ENCODE results near the gene H3-3A. TPM values are rescaled to one million over a fixed set of nuclear protein-coding genes. Genes with fewer than 3 reads are reported as not detected.

The H3-3A gene
- total RNA-seq, 1 donor, result 148 TPM

GRCh38 chr1:226109829-226110248 lies 47.3 kb downstream of the H3-3A start:
- DNase-seq (ENCODE audit: low read depth), result peak; percentile 75
- no peak for TF ChIP-seq CTCF (IDR thresholded peaks at IDR 0.05; ENCODE audit: insufficient read depth, low read depth, low read length)

GRCh38 chr1:226110249-226111097 lies 48.0 kb downstream of the H3-3A start:
- peak overlapping the region; percentile 62 for H3K4me3 ChIP-seq (ENCODE audit: low read depth, low read length)
- TF ChIP-seq CTCF (IDR thresholded peaks at IDR 0.05; ENCODE audit: insufficient read depth, low read depth, low read length), result no peak
- DNase-seq (ENCODE audit: low read depth), result peak; percentile 73

More at GRCh38 chr1:226109829-226110248, 47.3 kb downstream of the H3-3A start:
- peak overlapping the region; percentile 62 for H3K4me3 ChIP-seq (ENCODE audit: low read depth, low read length)

- no peak for DNase-seq (ENCODE audit: low read depth)
- H3K4me3 ChIP-seq (ENCODE audit: low read depth, low read length), result peak overlapping the region; percentile 62
- TF ChIP-seq CTCF (IDR thresholded peaks at IDR 0.05; ENCODE audit: insufficient read depth, low read depth, low read length), result no peak
These were observed 48.8 kb downstream of the H3-3A start for GRCh38 chr1:226111098-226111882.

- TF ChIP-seq CTCF (IDR thresholded peaks at IDR 0.05; ENCODE audit: insufficient read depth, low read depth, low read length), result no peak
- no peak overlapping the region for H3K4me3 ChIP-seq (ENCODE audit: low read depth, low read length)
- no peak for DNase-seq (ENCODE audit: low read depth)
These were observed 49.4 kb downstream of the H3-3A start for GRCh38 chr1:226111883-226112261.

- no peak for DNase-seq (ENCODE audit: low read depth)
- TF ChIP-seq CTCF (IDR thresholded peaks at IDR 0.05; ENCODE audit: insufficient read depth, low read depth, low read length), result no peak
These were observed 50.1 kb downstream of the H3-3A start for GRCh38 chr1:226112626-226113025.

GRCh38 chr1:226116673-226117072 lies 54.2 kb downstream of the H3-3A start:
- TF ChIP-seq CTCF (IDR thresholded peaks at IDR 0.05; ENCODE audit: insufficient read depth, low read depth, low read length), result no peak
- DNase-seq (ENCODE audit: low read depth), result no peak
- no peak overlapping the region for H3K4me3 ChIP-seq (ENCODE audit: low read depth, low read length)

More at GRCh38 chr1:226112626-226113025, 50.1 kb downstream of the H3-3A start:
- no peak overlapping the region for H3K4me3 ChIP-seq (ENCODE audit: low read depth, low read length)
